H9 (cell line): Measurements from ENCODE around the gene LGALS7. TPM values are rescaled to one million over a fixed set of nuclear protein-coding genes. Genes with fewer than 3 reads are reported as not detected.

ENCODE experiments used
- DNase-seq: peaks from one replicate; pipeline ENCODE4 v3.0.0-alpha.2; 2017
- H2AFZ ChIP-seq: one replicate; pipeline ENCODE4 v1.6.1; 2013; ENCODE audit warnings: mild to moderate bottlenecking, low read length, control low read depth, moderate library complexity
- H2AK5ac ChIP-seq: 2 replicates; pipeline ENCODE4 v1.6.1; 2013; ENCODE audit warnings: low read length, control low read depth, mixed read lengths; ENCODE audit not compliant: insufficient read length
- H2BK120ac ChIP-seq: one replicate; pipeline ENCODE4 v1.6.1; 2013; ENCODE audit warnings: low read depth, mild to moderate bottlenecking, low read length, control low read depth, inconsistent platforms; ENCODE audit not compliant: poor library complexity, severe bottlenecking
- H2BK12ac ChIP-seq: 2 replicates; pipeline ENCODE4 v1.6.1; 2013; ENCODE audit warnings: low read length, control low read depth, mixed read lengths, low read depth; ENCODE audit not compliant: insufficient read length
- H2BK15ac ChIP-seq: 2 replicates; pipeline ENCODE4 v1.6.1; 2013; ENCODE audit warnings: low read depth, low read length, control low read depth
- H2BK20ac ChIP-seq: one replicate; pipeline ENCODE4 v1.6.1; 2013; ENCODE audit warnings: low read depth, mild to moderate bottlenecking, low read length, control low read depth, inconsistent platforms; ENCODE audit not compliant: poor library complexity, severe bottlenecking
- H2BK5ac ChIP-seq: 2 replicates; pipeline ENCODE4 v1.6.1; 2013; ENCODE audit warnings: low read length, control low read depth, mixed read lengths; ENCODE audit not compliant: insufficient read length
- H3K14ac ChIP-seq: 2 replicates; pipeline ENCODE4 v1.6.1; 2013; ENCODE audit warnings: low read length, control low read depth; ENCODE audit not compliant: insufficient read depth
- H3K18ac ChIP-seq: 2 replicates; pipeline ENCODE4 v1.6.1; 2013; ENCODE audit warnings: low read depth, mild to moderate bottlenecking, mixed read lengths, low read length, control low read depth; ENCODE audit not compliant: insufficient read length
- H3K23ac ChIP-seq: 2 replicates; pipeline ENCODE4 v1.6.1; 2013; ENCODE audit warnings: low read length, control low read depth, mixed read lengths, low read depth; ENCODE audit not compliant: insufficient read length
- H3K23me2 ChIP-seq: 2 replicates; pipeline ENCODE4 v1.6.1; 2013; ENCODE audit warnings: low read depth, mild to moderate bottlenecking, mixed read lengths, low read length, control low read depth; ENCODE audit not compliant: insufficient read length, poor library complexity, severe bottlenecking
- H3K27ac ChIP-seq: 2 replicates; pipeline ENCODE4 v1.5.1; 2013; ENCODE audit warnings: low read length, control low read depth, mixed read lengths, low read depth; ENCODE audit not compliant: insufficient read length
- H3K27me3 ChIP-seq: 2 replicates; pipeline ENCODE4 v1.6.1; 2013; ENCODE audit warnings: low read length, control low read depth, inconsistent platforms; ENCODE audit not compliant: insufficient read depth
- H3K4ac ChIP-seq: 2 replicates; pipeline ENCODE4 v1.6.1; 2013; ENCODE audit warnings: low read depth, mild to moderate bottlenecking, control low read depth, inconsistent platforms, low read length, moderate library complexity
- H3K4me1 ChIP-seq: 2 replicates; pipeline ENCODE4 v1.6.1; 2013; ENCODE audit warnings: low read length, control low read depth, inconsistent platforms; ENCODE audit not compliant: insufficient read depth
- H3K4me2 ChIP-seq: 2 replicates; pipeline ENCODE4 v1.6.1; 2013; ENCODE audit warnings: low read length, control low read depth, mixed read lengths; ENCODE audit not compliant: insufficient read length, insufficient read depth
- H3K56ac ChIP-seq: 2 replicates; pipeline ENCODE4 v1.6.1; 2013; ENCODE audit warnings: low read depth, mild to moderate bottlenecking, mixed read lengths, low read length, control low read depth; ENCODE audit not compliant: insufficient read length
- H3K79me1 ChIP-seq: 2 replicates; pipeline ENCODE4 v1.6.1; 2013; ENCODE audit warnings: low read depth, mild to moderate bottlenecking, moderate library complexity, low read length, control low read depth, inconsistent platforms; ENCODE audit not compliant: insufficient read depth, poor library complexity, severe bottlenecking
- H3K79me2 ChIP-seq: 2 replicates; pipeline ENCODE4 v1.6.1; 2013; ENCODE audit warnings: low read length, control low read depth, inconsistent platforms; ENCODE audit not compliant: insufficient read depth
- H3K9ac ChIP-seq: 2 replicates; pipeline ENCODE4 v1.6.1; 2013; ENCODE audit warnings: low read length, control low read depth, mixed read lengths; ENCODE audit not compliant: insufficient read length; ENCODE audit errors: extremely low read depth
- H3K9me3 ChIP-seq: one replicate; pipeline ENCODE4 v1.6.1; 2013; ENCODE audit warnings: low read depth, low read length, inconsistent platforms; ENCODE audit not compliant: control insufficient read depth
- H3T11ph ChIP-seq: one replicate; pipeline ENCODE4 v1.6.1; 2013; ENCODE audit warnings: mild to moderate bottlenecking, low read length, control low read depth, inconsistent platforms
- H4K20me1 ChIP-seq: one replicate; pipeline ENCODE4 v1.6.1; 2013; ENCODE audit not compliant: control insufficient read depth, insufficient read length, insufficient read depth
- H4K5ac ChIP-seq: 2 replicates; pipeline ENCODE4 v1.6.1; 2013; ENCODE audit warnings: low read depth, mild to moderate bottlenecking, mixed read lengths, low read length, control low read depth; ENCODE audit not compliant: insufficient read length
- H4K8ac ChIP-seq: replicated peaks from 2 replicates; pipeline ENCODE4 v1.6.1; 2013; ENCODE audit warnings: low read length, control low read depth, mixed read lengths, low read depth; ENCODE audit not compliant: insufficient read length
- H4K91ac ChIP-seq: 2 replicates; pipeline ENCODE4 v1.6.1; 2013; ENCODE audit warnings: low read depth, mild to moderate bottlenecking, moderate library complexity, mixed read lengths, low read length, control low read depth; ENCODE audit not compliant: insufficient read length
- H3K27ac Mint-ChIP-seq, 3 experiments: 2 replicates in 2 of 3; 3 replicates in 1 of 3; pipeline ENCODE4 v1.8.0; 2020 to 2021; ENCODE audit warnings: mixed read lengths in 3 of 3, mild to moderate bottlenecking in 1 of 3, moderate library complexity in 1 of 3
- H3K27me3 Mint-ChIP-seq: 2 replicates; pipeline ENCODE4 v1.8.0; 2021; ENCODE audit warnings: low read depth, mild to moderate bottlenecking, moderate library complexity, mixed read lengths
- H3K36me3 Mint-ChIP-seq, 3 experiments: 2 replicates in 2 of 3; 3 replicates in 1 of 3; pipeline ENCODE4 v1.8.0; 2020 to 2021; ENCODE audit warnings: low read depth in 3 of 3, mixed read lengths in 3 of 3; ENCODE audit not compliant: insufficient read depth in 1 of 3
- H3K4me1 Mint-ChIP-seq, 2 experiments: 2 replicates each; pipeline ENCODE4 v1.8.0; 2020; ENCODE audit warnings: mixed read lengths in 2 of 2
- H3K4me3 Mint-ChIP-seq, 2 experiments: 2 replicates in 1 of 2; 3 replicates in 1 of 2; pipeline ENCODE4 v1.8.0; 2020 to 2021; ENCODE audit warnings: mild to moderate bottlenecking in 2 of 2, mixed read lengths in 2 of 2, moderate library complexity in 1 of 2
- H3K9me3 Mint-ChIP-seq, 2 experiments: 2 replicates in 1 of 2; 3 replicates in 1 of 2; pipeline ENCODE4 v1.8.0; 2020; ENCODE audit warnings: mild to moderate bottlenecking in 2 of 2, mixed read lengths in 2 of 2, moderate library complexity in 1 of 2
- CTCF ChIP-seq: fragments of 200-600 bp; sonication (generic); conservative IDR thresholded peaks from 3 replicates; pipeline ENCODE4 v1.8.0; 2021; ENCODE audit warnings: antibody characterized with exemption, mild to moderate bottlenecking
- WGBS: extraction: QIAGEN DNeasy Blood & Tissue Kit; methylation state at CpG from one replicate; pipeline ENCODE4 v1.1.7; 2013; ENCODE audit warnings: missing lambda C conversion rate, low lambda C conversion rate, mixed read lengths; ENCODE audit not compliant: insufficient read length; ENCODE audit errors: extremely low coverage; 5-methylcytosine and 5-hydroxymethylcytosine counted together
- total RNA-seq: library from RNA; stranded (reverse); gene quantifications from 2 replicates; pipeline ENCODE4 v1.2.1, GENCODE V29; 2021

LGALS7 gene
- total RNA-seq, 1 experiment from 2014 or later, result not detected

GRCh38 chr19:38729653-38730469 is 43.5 kb downstream of the LGALS7 start:
- H3K79me2 ChIP-seq, result no peaks in the 10 kb centered on the region
- peak; percentile 89 for DNase-seq
- Mint-ChIP-seq H3K27me3 (no peaks in the 10 kb centered on the region), H3K36me3 (peaks cover 11 to 67% (median 64%) of the 10 kb centered on the region in 3 experiments; a peak in 6 of 7 replicates), H3K4me3 (no peak overlapping the region; a peak in 1 of 5 replicates), H3K9me3 (no peaks in the 10 kb centered on the region; a peak in 1 of 5 replicates), H3K4me1 (peaks cover 4 to 8% of the 10 kb centered on the region in 2 experiments), H3K27ac (peak overlapping the region in 2 of 3 experiments; percentile 93 to 95; a peak in 4 of 7 replicates)
- H4K91ac ChIP-seq, result no peak overlapping the region
- H2BK120ac ChIP-seq, result no peak overlapping the region
- H3K79me1 ChIP-seq, result no peaks in the 10 kb centered on the region
- no peak overlapping the region for H3K4ac ChIP-seq
- peaks cover under 1% of the 10 kb centered on the region for H3K23me2 ChIP-seq
- no peak overlapping the region for H2AK5ac ChIP-seq
- no peak overlapping the region for H3K9ac ChIP-seq
- H3K27ac ChIP-seq, result no peak overlapping the region
- no peak overlapping the region for H2AFZ ChIP-seq
- H2BK20ac ChIP-seq, result no peak overlapping the region
- H3K56ac ChIP-seq, result no peak overlapping the region
- H2BK12ac ChIP-seq, result no peak overlapping the region
- H3K4me1 ChIP-seq, result no peaks in the 10 kb centered on the region; the same call in 1 of the 2 replicates
- H3K9me3 ChIP-seq, result no peaks in the 10 kb centered on the region
- peak; percentile 95 for TF ChIP-seq CTCF
- no peaks in the 10 kb centered on the region for H3K27me3 ChIP-seq
- no peak overlapping the region for H4K8ac ChIP-seq
- no peak overlapping the region for H2BK15ac ChIP-seq
- H4K5ac ChIP-seq, result no peak overlapping the region
- no peak overlapping the region for H3K4me2 ChIP-seq
- no peak overlapping the region for H3K14ac ChIP-seq
- H2BK5ac ChIP-seq, result no peak overlapping the region
- no peaks in the 10 kb centered on the region for H4K20me1 ChIP-seq
- no peak overlapping the region for H3K18ac ChIP-seq
- no CpG with 5 or more reads among the region's 17 CpGs for WGBS
- H3T11ph ChIP-seq, result no peak overlapping the region
- H3K23ac ChIP-seq, result no peak overlapping the region
